DND-41 (cell line): Measurements from ENCODE around the gene IGSF23.

Source experiments
- ATAC-seq: fragments of 200-7000 bp; cut with Tn5 transposase; 3 replicates; pipeline ENCODE4 v1.9.1; 2021; ENCODE audit warnings: low read depth; ENCODE audit not compliant: insufficient read depth
- DNase-seq: peaks from one replicate; pipeline ENCODE4 v3.0.0-alpha.2; 2020
- H2AFZ ChIP-seq: 2 replicates; pipeline ENCODE4 v1.6.0; 2012; ENCODE audit warnings: low read depth, low read length
- H3K27ac ChIP-seq: 2 replicates; pipeline ENCODE4 v1.5.1; 2012; ENCODE audit warnings: low read length, inconsistent platforms
- H3K27me3 ChIP-seq: fragments of 200-600 bp; sonication (generic); 2 replicates; pipeline ENCODE4 v1.6.0; 2012; ENCODE audit warnings: low read length, mild to moderate bottlenecking, inconsistent platforms; ENCODE audit not compliant: insufficient read depth, poor library complexity
- H3K36me3 ChIP-seq: 2 replicates; pipeline ENCODE4 v1.5.1; 2012; ENCODE audit warnings: low read length, inconsistent platforms; ENCODE audit not compliant: insufficient read depth
- H3K4me1 ChIP-seq: 2 replicates; pipeline ENCODE4 v1.5.1; 2012; ENCODE audit warnings: mild to moderate bottlenecking, low read length; ENCODE audit not compliant: insufficient read depth
- H3K4me2 ChIP-seq: 2 replicates; pipeline ENCODE4 v1.6.0; 2012; ENCODE audit warnings: mild to moderate bottlenecking, moderate library complexity, low read length, inconsistent platforms; ENCODE audit not compliant: insufficient read depth
- H3K4me3 ChIP-seq, 2 experiments: fragments of 200-600 bp in 1 of 2; shearing (Covaris generic) in 1 of 2; 2 replicates each; pipeline ENCODE4 v1.5.1; 2012 to 2016; ENCODE audit warnings: inconsistent platforms in 2 of 2, low read length in 2 of 2, mild to moderate bottlenecking in 2 of 2, low read depth in 1 of 2, moderate library complexity in 1 of 2
- H3K79me2 ChIP-seq: 2 replicates; pipeline ENCODE4 v1.6.0; 2012; ENCODE audit warnings: low read length, inconsistent platforms; ENCODE audit not compliant: insufficient read depth
- H3K9ac ChIP-seq: 2 replicates; pipeline ENCODE4 v1.6.0; 2012; ENCODE audit warnings: low read depth, mild to moderate bottlenecking, inconsistent platforms, low read length, moderate library complexity
- H3K9me3 ChIP-seq: 2 replicates; pipeline ENCODE4 v1.5.1; 2012; ENCODE audit warnings: low read length, moderate library complexity, mild to moderate bottlenecking, inconsistent platforms; ENCODE audit not compliant: insufficient read depth, severe bottlenecking
- H4K20me1 ChIP-seq: 2 replicates; pipeline ENCODE4 v1.6.0; 2012; ENCODE audit warnings: low read length; ENCODE audit not compliant: insufficient read depth
- EZH2 ChIP-seq: IDR thresholded peaks from 3 replicates; pipeline ENCODE4 v1.6.1; 2012; ENCODE audit warnings: borderline replicate concordance, low read depth, mild to moderate bottlenecking, moderate library complexity, low read length, inconsistent platforms; ENCODE audit not compliant: severe bottlenecking
- TF ChIP-seq, protein P1 (sequence below): IDR thresholded peaks from 2 replicates; pipeline ENCODE4 v1.5.1; 2012; ENCODE audit warnings: borderline replicate concordance, low read length, moderate library complexity, mild to moderate bottlenecking; ENCODE audit not compliant: poor library complexity, severe bottlenecking; ENCODE audit errors: extremely low read depth

Gene IGSF23

DNA sequence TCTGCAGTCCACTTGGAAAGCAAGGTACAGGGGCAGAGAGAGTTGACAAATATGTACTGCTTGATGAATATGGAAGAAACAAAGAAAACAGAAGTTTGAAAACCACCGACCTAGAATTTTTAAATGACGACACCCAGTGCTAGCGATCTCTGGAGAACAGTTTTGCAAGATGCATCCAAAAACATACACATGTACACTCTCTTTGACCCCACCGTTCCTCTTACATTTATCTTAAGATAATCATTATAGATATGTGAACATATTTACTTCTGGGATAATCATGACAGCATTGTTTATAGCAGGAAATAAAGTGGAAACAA is 40.8 kb upstream of the IGSF23 start:
- Histone ChIP-seq H3K9me3 (no peaks in the 10 kb centered on the region), H3K9ac (no peak overlapping the region), H3K36me3 (no peaks in the 10 kb centered on the region), H3K27ac (no peak overlapping the region), H3K4me3 (no peak overlapping the region), H3K79me2 (no peaks in the 10 kb centered on the region), H3K4me2 (no peak overlapping the region), H4K20me1 (no peaks in the 10 kb centered on the region), H3K4me1 (no peaks in the 10 kb centered on the region), H3K27me3 (no peaks in the 10 kb centered on the region), H2AFZ (no peak overlapping the region)
- no peak for TF ChIP-seq EZH2
- TF ChIP-seq, protein P1, sequence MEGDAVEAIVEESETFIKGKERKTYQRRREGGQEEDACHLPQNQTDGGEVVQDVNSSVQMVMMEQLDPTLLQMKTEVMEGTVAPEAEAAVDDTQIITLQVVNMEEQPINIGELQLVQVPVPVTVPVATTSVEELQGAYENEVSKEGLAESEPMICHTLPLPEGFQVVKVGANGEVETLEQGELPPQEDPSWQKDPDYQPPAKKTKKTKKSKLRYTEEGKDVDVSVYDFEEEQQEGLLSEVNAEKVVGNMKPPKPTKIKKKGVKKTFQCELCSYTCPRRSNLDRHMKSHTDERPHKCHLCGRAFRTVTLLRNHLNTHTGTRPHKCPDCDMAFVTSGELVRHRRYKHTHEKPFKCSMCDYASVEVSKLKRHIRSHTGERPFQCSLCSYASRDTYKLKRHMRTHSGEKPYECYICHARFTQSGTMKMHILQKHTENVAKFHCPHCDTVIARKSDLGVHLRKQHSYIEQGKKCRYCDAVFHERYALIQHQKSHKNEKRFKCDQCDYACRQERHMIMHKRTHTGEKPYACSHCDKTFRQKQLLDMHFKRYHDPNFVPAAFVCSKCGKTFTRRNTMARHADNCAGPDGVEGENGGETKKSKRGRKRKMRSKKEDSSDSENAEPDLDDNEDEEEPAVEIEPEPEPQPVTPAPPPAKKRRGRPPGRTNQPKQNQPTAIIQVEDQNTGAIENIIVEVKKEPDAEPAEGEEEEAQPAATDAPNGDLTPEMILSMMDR = no peak
- no peak for ATAC-seq
- DNase-seq = no peak

DNA sequence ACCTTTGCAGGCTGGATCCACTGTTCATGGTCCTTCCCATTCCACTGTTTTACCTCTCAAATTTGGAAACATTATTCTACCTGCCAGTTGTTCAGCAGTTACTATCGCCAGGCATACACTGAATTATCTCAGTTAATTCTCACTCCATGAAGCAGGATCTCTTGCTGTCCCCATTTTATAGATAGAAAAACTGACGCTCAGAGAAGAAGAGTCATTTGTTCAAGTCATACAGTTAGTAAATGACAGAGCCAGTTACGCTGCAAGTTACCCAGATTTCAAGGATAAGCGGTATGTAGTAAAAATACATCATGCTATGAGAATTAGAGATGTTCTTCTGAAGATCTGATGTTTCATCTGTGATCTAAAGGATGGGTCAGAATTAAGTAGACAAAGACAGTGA is 40.2 kb upstream of the IGSF23 start:
- no peaks in the 10 kb centered on the region for H3K36me3 ChIP-seq
- no peak for ATAC-seq
- no peaks in the 10 kb centered on the region for H3K27me3 ChIP-seq
- TF ChIP-seq, protein P1 = no peak
- no peak for TF ChIP-seq EZH2
- no peak overlapping the region for H2AFZ ChIP-seq
- H3K4me2 ChIP-seq = no peak overlapping the region
- H3K79me2 ChIP-seq = no peaks in the 10 kb centered on the region
- no peaks in the 10 kb centered on the region for H4K20me1 ChIP-seq
- H3K27ac ChIP-seq = no peak overlapping the region
- DNase-seq = no peak
- H3K4me3 ChIP-seq = no peak overlapping the region
- H3K4me1 ChIP-seq = no peaks in the 10 kb centered on the region
- no peaks in the 10 kb centered on the region for H3K9me3 ChIP-seq
- H3K9ac ChIP-seq = no peak overlapping the region

DNA sequence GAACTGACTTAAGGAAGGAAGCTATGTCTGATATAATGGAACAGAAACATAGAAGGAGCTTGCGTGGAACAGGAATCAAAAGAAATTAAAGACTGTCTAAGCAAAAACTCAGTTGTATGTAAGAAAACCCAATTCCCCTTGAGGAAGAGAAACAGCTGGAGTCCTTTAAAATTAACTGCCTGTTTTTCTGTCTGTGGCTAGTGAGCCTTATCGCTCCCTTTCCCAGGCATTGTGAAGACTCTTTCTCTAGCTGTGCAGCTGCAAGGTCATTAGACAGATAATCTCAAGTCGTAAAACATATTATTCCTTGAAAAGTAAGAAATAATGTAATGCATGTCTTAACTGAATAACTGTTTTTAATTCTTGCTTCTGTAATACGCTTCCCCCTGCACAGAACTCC is 39.7 kb upstream of the IGSF23 start:
- ATAC-seq = no peak
- no peak overlapping the region for H3K27ac ChIP-seq
- no peak overlapping the region for H3K4me3 ChIP-seq
- no peaks in the 10 kb centered on the region for H3K79me2 ChIP-seq
- no peak overlapping the region for H3K9ac ChIP-seq
- no peaks in the 10 kb centered on the region for H3K4me1 ChIP-seq
- no peak for DNase-seq
- no peak overlapping the region for H3K4me2 ChIP-seq
- no peak for TF ChIP-seq EZH2
- TF ChIP-seq, protein P1 = no peak
- H4K20me1 ChIP-seq = no peaks in the 10 kb centered on the region
- H2AFZ ChIP-seq = no peak overlapping the region
- no peaks in the 10 kb centered on the region for H3K27me3 ChIP-seq
- no peaks in the 10 kb centered on the region for H3K36me3 ChIP-seq
- H3K9me3 ChIP-seq = no peaks in the 10 kb centered on the region
